Stimulated activated CD4-positive, alpha-beta T cell treated with anti-CD3 and anti-CD28 coated beads, TNF-alpha, amount 100 ng/mL, for 24 hours (primary cell): ENCODE measurements around the gene HOTAIR.

ENCODE experiments used
- DNase-seq, 3 experiments: peaks; one replicate each; pipeline ENCODE4 v3.0.0-alpha.2; 2020; ENCODE audit warnings: low read depth in 3 of 3

The HOTAIR gene

GRCh38 chr12:53974084-53975063 is at the start of gene HOTAIR:
TSS of gene HOTAIR (minus strand) at chr12:53974954.
- no peak for DNase-seq

- DNase-seq = no peak
Measured at GRCh38 chr12:54024127-54024526, 49.4 kb upstream of the HOTAIR start.

- no peak for DNase-seq
Measured at GRCh38 chr12:54022960-54023884, 48.5 kb upstream of the HOTAIR start.

- no peak for DNase-seq
Measured at GRCh38 chr12:54021432-54022013, 46.8 kb upstream of the HOTAIR start.

- no peak for DNase-seq
Measured at GRCh38 chr12:54020591-54021405, 46.0 kb upstream of the HOTAIR start.

- DNase-seq = no peak
Measured at GRCh38 chr12:54019924-54020590, 45.3 kb upstream of the HOTAIR start.

GRCh38 chr12:54019091-54019811 is 44.5 kb upstream of the HOTAIR start:
- DNase-seq = no peak

GRCh38 chr12:54018468-54018984 is 43.8 kb upstream of the HOTAIR start:
- DNase-seq = no peak

- DNase-seq = peak; percentile 35 to 69 (median 45)
Measured at GRCh38 chr12:54017878-54018467, 43.2 kb upstream of the HOTAIR start.

- no peak for DNase-seq
Measured at GRCh38 chr12:54017027-54017788, 42.5 kb upstream of the HOTAIR start.

GRCh38 chr12:54016478-54016964 is 41.8 kb upstream of the HOTAIR start:
- no peak for DNase-seq

GRCh38 chr12:54016051-54016450 is 41.3 kb upstream of the HOTAIR start:
- no peak for DNase-seq

- no peak for DNase-seq
Measured at GRCh38 chr12:54015018-54015931, 40.5 kb upstream of the HOTAIR start.

- no peak for DNase-seq
Measured at GRCh38 chr12:54014377-54015017, 39.7 kb upstream of the HOTAIR start.

GRCh38 chr12:54012631-54013409 is 38.1 kb upstream of the HOTAIR start:
- no peak for DNase-seq
